Psoas muscle (tissue), 8 donors: ENCODE data around the gene WDR37. TPM values are rescaled to one million over a fixed set of nuclear protein-coding genes. Genes with fewer than 3 reads are reported as not detected.
"Not testable (repeated sequence)": the region's sequence is repeated elsewhere in the genome, so short reads cannot be mapped to it uniquely, and the experiment has no call there.

Experiments
- ATAC-seq, 4 donors: fragments of 200-7000 bp; cut with Tn5 transposase; one replicate each; pipeline ENCODE4 v1.9.1; 2020; ENCODE audit warnings: moderate library complexity in 3 of 4, mild to moderate bottlenecking in 2 of 4
- DNase-seq, 2 donors: peaks; one replicate each; pipeline ENCODE4 v3.0.0-alpha.2; 2020
- H3K27ac ChIP-seq: fragments of 200-600 bp; one replicate; pipeline ENCODE4 v1.8.0; 2022
- H3K27me3 ChIP-seq, 3 donors: fragments of 200-600 bp in 1 of 3; one replicate each; pipeline versions ENCODE4 v1.6.1 to v1.8.0; 2013 to 2022; ENCODE audit warnings: low read length in 2 of 3, mild to moderate bottlenecking in 2 of 3, moderate library complexity in 1 of 3; ENCODE audit not compliant: insufficient read depth in 3 of 3
- H3K36me3 ChIP-seq, 2 donors: fragments of 200-600 bp in 1 of 2; one replicate each; pipeline versions ENCODE4 v1.6.1 to v1.8.0; 2013 to 2022; ENCODE audit warnings: low read depth in 1 of 2, mild to moderate bottlenecking in 1 of 2, moderate library complexity in 1 of 2; ENCODE audit not compliant: insufficient read depth in 1 of 2
- H3K4me1 ChIP-seq: fragments of 200-600 bp; one replicate; pipeline ENCODE4 v1.8.0; 2022
- H3K4me3 ChIP-seq: fragments of 200-600 bp; one replicate; pipeline ENCODE4 v1.8.0; 2022; ENCODE audit warnings: mild to moderate bottlenecking
- H3K9me3 ChIP-seq: fragments of 200-600 bp; one replicate; pipeline ENCODE4 v1.8.0; 2022
- CTCF ChIP-seq: fragments of 200-600 bp; IDR thresholded peaks from one replicate; pipeline ENCODE4 v1.8.0; 2022; ENCODE audit warnings: antibody characterized with exemption
- WGBS, 3 donors: extraction: QIAGEN DNeasy Blood & Tissue Kit; methylation state at CpG; one replicate each; pipeline versions ENCODE4 v1.1.6 to v1.1.7; 2013; 5-methylcytosine and 5-hydroxymethylcytosine counted together
- intact Hi-C, 2 donors: fragments of 100-400 bp; cut with DNase I; formaldehyde crosslinking; loops; one replicate each; pipeline versions ENCODE4 v1.11.0 to v1.14.2; 2022
- polyA plus RNA-seq, 3 donors: library from polyadenylated mRNA; stranded (reverse); fragments of 200-250 nt; gene quantifications; one replicate each; pipeline ENCODE4 v1.2.3, GENCODE V29; 2013
- total RNA-seq, 4 donors: library from RNA; stranded (reverse); fragmentation: NEBNext Ultra II Directional in 2 of 4; extraction: Animal tissue kit (Norgen Biotek cat#: 25700) in 2 of 4; gene quantifications; one replicate each; pipeline versions ENCODE4 v1.2.1 to v1.2.4, GENCODE V29; 2021 to 2023
- donor health status: healthy with polysubstance abuse.
- donor health status: DM: no; HTN: no; CAD: no; lungs with moderate emphysema.
- donor health status: Bipolar disorder and iron deficiency.
- donor health status: healthy.
- donor health status: DM: yes; HTN: yes; CAD: no.
- donor health status: DM: no; HTN: no; CAD: no.
- donor health status: DM: no; HTN: no; CAD: no.
- donor health status: DM: yes; HTN: yes; CAD: no.

The WDR37 gene
- total and polyA plus RNA-seq, 7 donors = 6.8 to 28.3 (median 17.2) TPM

DNA sequence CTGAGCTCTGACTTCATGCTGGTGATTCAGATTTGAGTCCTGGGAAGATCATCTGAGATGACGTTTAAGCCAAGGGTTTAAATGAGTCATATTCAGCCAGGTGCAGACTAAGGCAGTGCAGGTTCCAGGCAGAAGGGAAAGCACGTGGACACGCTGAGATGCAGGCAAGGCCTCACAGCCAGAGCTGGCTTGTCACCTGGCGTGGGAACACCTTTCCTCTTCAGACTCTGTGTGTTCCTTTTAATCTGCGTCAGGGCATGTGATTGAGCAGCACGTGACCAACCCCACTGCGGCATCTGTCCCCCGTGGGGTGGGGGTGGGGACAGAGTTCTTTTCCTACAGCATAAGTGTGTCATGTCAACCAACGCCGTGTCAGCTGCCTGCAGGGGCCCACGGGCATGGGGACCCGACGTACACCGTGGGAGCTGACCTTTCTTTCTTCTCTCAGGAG lies 19.8 kb upstream of the WDR37 start:
- Histone ChIP-seq H3K9me3 (no peaks in the 10 kb centered on the region), H3K27ac (peak overlapping the region; percentile 94), H3K36me3 (peaks cover 0 to 31% of the 10 kb centered on the region in 2 donors), H3K4me3 (no peak overlapping the region), H3K4me1 (peaks cover 38% of the 10 kb centered on the region), H3K27me3 (no peaks in the 10 kb centered on the region)
- 35 to 57% (median 47%) methylated on average over 14 of the region's 14 CpGs for WGBS, 3 donors
- ATAC-seq = peak; percentile 66 to 75 (median 72)
- peak; percentile 37 to 73 for DNase-seq
- intact Hi-C loops = no loop called here
- TF ChIP-seq CTCF = no peak

GRCh38 chr10:1037098-1037497 lies 19.1 kb upstream of the WDR37 start:
- Histone ChIP-seq H3K9me3 (no peaks in the 10 kb centered on the region), H3K27me3 (no peaks in the 10 kb centered on the region), H3K4me1 (peaks cover 38% of the 10 kb centered on the region), H3K36me3 (peaks cover 0 to 39% of the 10 kb centered on the region in 2 donors), H3K4me3 (no peak overlapping the region), H3K27ac (peak overlapping the region; percentile 94)
- intact Hi-C loops = no loop called here
- TF ChIP-seq CTCF = no peak
- DNase-seq (no peak), ATAC-seq (no peak)
- WGBS, 3 donors = 83 to 89% (median 85%) methylated on average over 11 of the region's 11 CpGs

- H3K36me3 ChIP-seq = peaks cover 0 to 56% of the 10 kb centered on the region in 2 donors
Observed at GRCh38 chr10:1038769-1039168, 17.4 kb upstream of the WDR37 start.

DNA sequence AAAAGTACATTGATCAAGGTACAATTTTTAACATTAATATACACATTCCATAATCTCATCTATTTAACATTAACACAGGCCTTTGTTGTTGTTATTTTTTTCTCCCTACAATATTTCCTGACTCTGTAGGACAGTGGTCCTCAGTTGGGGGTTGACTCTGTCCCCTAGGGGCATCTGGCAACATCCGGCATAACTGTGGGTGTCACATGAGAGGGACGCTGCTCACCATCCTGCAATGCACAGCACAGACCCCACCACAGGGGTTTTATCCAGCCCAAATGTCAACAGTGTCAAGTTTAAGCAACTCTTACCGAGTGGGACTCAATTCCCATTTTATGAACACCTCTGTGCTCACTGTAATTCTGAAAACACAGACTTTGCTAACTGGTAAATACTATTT lies 16.1 kb upstream of the WDR37 start:
- peaks cover 0 to 56% of the 10 kb centered on the region in 2 donors for H3K36me3 ChIP-seq
- H3K27me3 ChIP-seq = no peaks in the 10 kb centered on the region
- no peak for ATAC-seq
- TF ChIP-seq CTCF = no peak
- H3K27ac ChIP-seq = peak overlapping the region; percentile 23
- WGBS, 3 donors = 42 to 65% (median 47%) methylated on average over 3 of the region's 3 CpGs
- no peak for DNase-seq
- intact Hi-C loops = no loop called here
- H3K9me3 ChIP-seq = no peaks in the 10 kb centered on the region
- no peak overlapping the region for H3K4me3 ChIP-seq
- H3K4me1 ChIP-seq = peaks cover 50% of the 10 kb centered on the region

More at GRCh38 chr10:1038769-1039168, 17.4 kb upstream of the WDR37 start:
- H3K4me3 ChIP-seq, H3K9me3 ChIP-seq, ATAC-seq, intact Hi-C loops, DNase-seq, H3K27me3 ChIP-seq: not testable (repeated sequence)
- H3K4me1 ChIP-seq = peaks cover 43% of the 10 kb centered on the region
- H3K27ac ChIP-seq = peak overlapping the region; percentile 94
- WGBS, 3 donors = 16 to 49% (median 28%) methylated on average over 3 to 11 of the region's 20 CpGs

DNA sequence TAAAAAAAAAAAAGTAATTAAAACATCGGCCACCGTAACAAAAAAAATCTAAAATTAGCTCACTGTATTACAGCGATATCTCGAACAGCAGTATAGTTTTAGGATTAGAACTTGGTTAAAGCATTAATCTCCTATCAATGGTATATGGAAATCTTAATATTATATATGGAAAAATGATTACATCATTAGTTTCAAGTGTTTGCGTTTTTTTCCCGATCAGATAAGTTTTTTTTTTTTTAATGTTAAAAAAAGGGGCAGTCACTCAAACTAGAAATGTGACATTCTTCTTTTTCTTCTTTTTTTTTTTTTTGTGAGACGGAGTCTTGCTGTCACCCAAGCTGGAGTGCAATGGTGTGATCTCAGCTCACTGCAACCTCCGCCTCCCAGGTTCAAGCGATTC lies 14.7 kb upstream of the WDR37 start:
- intact Hi-C loops = no loop called here
- WGBS, 3 donors = 89 to 94% (median 94%) methylated on average over 9 of the region's 9 CpGs

More for the DNA sequence above, 14.7 kb upstream of the WDR37 start:
- peak overlapping the region; percentile 17 for H3K27ac ChIP-seq
- H3K4me1 ChIP-seq = peaks cover 48% of the 10 kb centered on the region
- H3K4me3 ChIP-seq = no peak overlapping the region
- no peak for TF ChIP-seq CTCF
- peaks cover 0 to 56% of the 10 kb centered on the region in 2 donors for H3K36me3 ChIP-seq
- ATAC-seq (no peak), DNase-seq (no peak)
- no peaks in the 10 kb centered on the region for H3K9me3 ChIP-seq
- no peaks in the 10 kb centered on the region for H3K27me3 ChIP-seq
